Naive B cell (primary cell): Measurements from ENCODE around the gene CNPY1. TPM values are rescaled to one million over a fixed set of nuclear protein-coding genes. Genes with fewer than 3 reads are reported as not detected.

Experiments used
- ATAC-seq, 2 donors: fragments of 150-1000 bp; cut with Tn5 transposase; 2 replicates each; pipeline ENCODE4 v1.10.0; 2021; ENCODE audit warnings: low read depth in 2 of 2, mild to moderate bottlenecking in 2 of 2, moderate library complexity in 2 of 2
- DNase-seq: peaks from one replicate; pipeline ENCODE4 v3.0.0; 2022
- H3K27ac Mint-ChIP-seq, 6 donors: one replicate each; pipeline ENCODE4 v1.8.0; 2020 to 2022; ENCODE audit warnings: mild to moderate bottlenecking in 6 of 6, mixed read lengths in 6 of 6, moderate library complexity in 5 of 6, inconsistent platforms in 2 of 6
- H3K27me3 Mint-ChIP-seq, 3 donors: one replicate each; pipeline ENCODE4 v1.8.0; 2021 to 2022; ENCODE audit warnings: mixed read lengths in 3 of 3, mild to moderate bottlenecking in 1 of 3
- H3K36me3 Mint-ChIP-seq, 2 donors: one replicate each; pipeline ENCODE4 v1.8.0; 2020 to 2022; ENCODE audit warnings: mixed read lengths in 2 of 2, inconsistent platforms in 1 of 2, mild to moderate bottlenecking in 1 of 2
- H3K4me1 Mint-ChIP-seq, 3 donors: one replicate each; pipeline ENCODE4 v1.8.0; 2020 to 2022; ENCODE audit warnings: mixed read lengths in 3 of 3, inconsistent platforms in 1 of 3, mild to moderate bottlenecking in 1 of 3, moderate library complexity in 1 of 3
- H3K4me3 Mint-ChIP-seq, 8 donors: one replicate each; pipeline ENCODE4 v1.8.0; 2020 to 2022; ENCODE audit warnings: mild to moderate bottlenecking in 8 of 8, mixed read lengths in 8 of 8, moderate library complexity in 8 of 8, inconsistent platforms in 2 of 8
- H3K9me3 Mint-ChIP-seq, 7 donors: one replicate each; pipeline ENCODE4 v1.8.0; 2020 to 2022; ENCODE audit warnings: mixed read lengths in 7 of 7, mild to moderate bottlenecking in 5 of 7, inconsistent platforms in 2 of 7, moderate library complexity in 1 of 7
- polyA plus RNA-seq, 6 donors: library from polyadenylated mRNA; unstranded; fragments of 300-500 nt; fragmentation: Illumina TruSeq; gene quantifications; one replicate each; pipeline ENCODE4 v1.2.3, GENCODE V29; 2021; ENCODE audit warnings: low read depth in 6 of 6

Gene CNPY1
- polyA plus RNA-seq, 6 donors from 2014 or later: not detected

- DNase-seq (no peak), ATAC-seq (no peak)
- H3K27ac Mint-ChIP-seq: peak overlapping the region in 1 of 6 donors; percentile 50
- H3K27me3 Mint-ChIP-seq: peaks cover 49 to 86% (median 64%) of the 10 kb centered on the region in 3 donors
- peaks cover 0 to 8% of the 10 kb centered on the region in 2 donors for H3K36me3 Mint-ChIP-seq
- H3K4me3 Mint-ChIP-seq: no peak overlapping the region
- peaks cover 11 to 38% (median 28%) of the 10 kb centered on the region in 3 donors for H3K4me1 Mint-ChIP-seq
- peaks cover 0 to 6% (median 3%) of the 10 kb centered on the region in 7 donors for H3K9me3 Mint-ChIP-seq
These were observed 83.1 kb downstream of the CNPY1 start for GRCh38 chr7:155463114-155463811.

GRCh38 chr7:155462163-155462735, 84.1 kb downstream of the CNPY1 start:
- peaks cover 45 to 83% (median 70%) of the 10 kb centered on the region in 3 donors for H3K27me3 Mint-ChIP-seq
- DNase-seq (no peak), ATAC-seq (no peak)
- peaks cover 14 to 33% (median 32%) of the 10 kb centered on the region in 3 donors for H3K4me1 Mint-ChIP-seq
- H3K36me3 Mint-ChIP-seq: peaks cover 0 to 8% of the 10 kb centered on the region in 2 donors
- peaks cover 0 to 6% (median 3%) of the 10 kb centered on the region in 7 donors for H3K9me3 Mint-ChIP-seq
- H3K4me3 Mint-ChIP-seq: peak overlapping the region in 1 of 8 donors; percentile 33
- H3K27ac Mint-ChIP-seq: peak overlapping the region in 1 of 6 donors; percentile 76

DNA sequence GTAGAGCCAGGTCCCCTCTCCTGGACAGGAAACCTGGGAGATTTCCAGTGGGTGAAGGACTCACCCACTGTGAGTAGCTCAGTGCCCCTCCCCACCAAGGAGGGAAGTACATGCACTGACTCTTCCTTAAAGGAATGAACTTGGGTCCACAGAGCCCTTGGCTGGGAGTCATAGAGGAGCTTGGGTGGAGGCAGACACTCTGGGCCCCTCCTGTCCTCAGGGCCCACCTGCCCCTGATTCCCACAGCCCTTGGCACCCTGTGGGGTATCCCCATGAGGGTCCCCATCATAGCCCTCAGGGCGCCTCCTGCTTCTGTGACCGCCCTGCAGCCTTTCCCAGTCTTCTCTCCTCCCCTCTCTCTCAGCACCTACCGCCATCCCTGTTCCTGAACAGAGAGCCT, 84.7 kb downstream of the CNPY1 start:
- ATAC-seq (no peak), DNase-seq (no peak)
- Mint-ChIP-seq H3K4me3 (peak overlapping the region in 2 of 8 donors; percentile 45 to 59), H3K27ac (no peak overlapping the region), H3K27me3 (peaks cover 49 to 83% (median 76%) of the 10 kb centered on the region in 3 donors), H3K4me1 (peaks cover 19 to 35% (median 35%) of the 10 kb centered on the region in 3 donors), H3K36me3 (peaks cover 0 to 8% of the 10 kb centered on the region in 2 donors), H3K9me3 (peaks cover 0 to 6% (median 3%) of the 10 kb centered on the region in 7 donors)

GRCh38 chr7:155460926-155461613, 85.3 kb downstream of the CNPY1 start:
- Mint-ChIP-seq H3K27me3 (peaks cover 55 to 83% (median 82%) of the 10 kb centered on the region in 3 donors), H3K4me1 (peaks cover 23 to 37% (median 35%) of the 10 kb centered on the region in 3 donors), H3K27ac (no peak overlapping the region), H3K9me3 (peaks cover 0 to 6% (median 3%) of the 10 kb centered on the region in 7 donors), H3K36me3 (peaks cover 0 to 8% of the 10 kb centered on the region in 2 donors), H3K4me3 (peak overlapping the region in 2 of 8 donors; percentile 53 to 73)
- no peak for ATAC-seq
- no peak for DNase-seq

DNA sequence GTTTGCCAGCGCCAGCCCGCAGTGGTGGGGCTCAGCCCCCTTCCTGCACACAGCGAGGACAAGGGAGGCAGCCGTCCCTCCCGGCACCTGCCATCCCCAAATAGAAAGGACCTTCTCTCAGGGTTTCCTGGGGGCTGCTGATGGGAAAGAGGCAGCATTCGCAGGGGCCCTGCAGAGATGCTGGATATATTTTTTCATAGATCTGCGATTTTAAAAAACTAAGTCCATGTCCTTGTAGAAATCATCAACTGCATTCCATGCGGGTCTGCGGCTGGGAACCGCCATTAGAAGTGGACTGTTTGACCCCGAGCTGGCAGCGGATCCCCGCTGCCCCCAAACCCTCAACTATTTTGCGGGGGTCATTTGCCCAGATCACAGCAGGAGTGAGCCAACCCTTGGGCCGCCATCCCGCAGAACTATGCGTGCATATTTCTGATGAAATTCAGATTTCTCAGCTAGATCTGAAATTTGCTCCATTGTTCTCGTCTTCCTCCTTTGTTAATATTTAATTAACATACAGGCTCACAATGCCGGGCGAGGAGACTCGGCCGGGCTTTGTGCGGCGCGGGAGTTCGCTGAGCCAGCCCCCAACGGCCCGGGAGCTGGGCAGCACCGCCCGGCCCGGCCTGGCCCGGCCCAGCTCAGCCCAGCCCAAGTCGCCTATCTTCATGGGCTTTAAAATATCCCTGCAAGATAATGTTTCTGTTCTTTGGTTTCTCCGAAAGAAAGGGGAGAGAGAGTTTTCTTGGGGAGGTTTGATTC, 86.5 kb downstream of the CNPY1 start:
- Mint-ChIP-seq H3K36me3 (peaks cover 0 to 8% of the 10 kb centered on the region in 2 donors), H3K9me3 (peaks cover 0 to 10% (median 0%) of the 10 kb centered on the region in 7 donors)
- no peak for DNase-seq

DNA sequence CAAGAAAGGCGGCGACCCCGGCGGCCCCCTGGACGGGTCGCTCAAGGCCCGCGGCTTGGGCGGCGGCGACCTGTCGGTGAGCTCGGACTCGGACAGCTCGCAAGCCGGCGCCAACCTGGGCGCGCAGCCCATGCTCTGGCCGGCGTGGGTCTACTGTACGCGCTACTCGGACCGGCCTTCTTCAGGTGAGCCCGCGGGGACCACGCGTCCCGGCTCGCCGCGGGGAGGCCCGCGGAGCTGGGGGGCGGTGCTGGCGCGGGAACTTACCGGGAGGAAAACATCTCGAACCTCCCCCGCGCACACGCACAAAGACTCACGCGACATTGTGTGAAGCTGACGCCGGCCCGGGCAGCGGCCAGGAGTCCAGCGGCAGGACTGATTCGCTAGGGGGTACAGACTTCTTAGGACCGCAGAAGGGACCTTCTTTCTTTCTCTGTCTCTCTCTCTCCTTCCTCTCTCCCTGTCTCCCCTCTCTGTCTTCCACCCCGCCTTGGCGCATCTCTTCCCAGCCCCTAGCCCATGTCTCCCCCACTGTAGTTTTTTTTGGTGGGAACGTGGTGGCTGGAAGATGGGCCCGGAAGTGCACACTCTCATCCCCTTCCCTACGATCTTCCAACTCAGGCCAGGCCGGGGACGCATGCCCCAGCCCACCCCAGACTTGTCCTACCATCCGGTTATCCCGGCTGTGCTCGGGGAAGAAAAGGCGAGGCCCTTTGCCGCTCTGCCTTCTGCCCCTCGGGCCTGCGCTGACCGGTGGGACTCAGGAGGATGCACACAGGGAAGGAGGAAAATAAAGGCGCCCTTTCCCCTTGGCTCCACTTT, 87.3 kb downstream of the CNPY1 start:
- H3K4me1 Mint-ChIP-seq: peaks cover 31 to 43% (median 32%) of the 10 kb centered on the region in 3 donors
- peak overlapping the region; percentile 72 to 89 (median 76) for H3K4me3 Mint-ChIP-seq
- peaks cover 0 to 11% (median 0%) of the 10 kb centered on the region in 7 donors for H3K9me3 Mint-ChIP-seq
- peak overlapping the region in 3 of 6 donors; percentile 31 to 94 (median 51) for H3K27ac Mint-ChIP-seq
- peaks cover 58 to 90% (median 87%) of the 10 kb centered on the region in 3 donors for H3K27me3 Mint-ChIP-seq
- DNase-seq (no peak), ATAC-seq (no peak)
- H3K36me3 Mint-ChIP-seq: peaks cover 0 to 8% of the 10 kb centered on the region in 2 donors

More for the DNA sequence above, 86.5 kb downstream of the CNPY1 start:
- Mint-ChIP-seq H3K4me1 (peaks cover 31 to 37% (median 35%) of the 10 kb centered on the region in 3 donors), H3K27me3 (peaks cover 57 to 88% (median 83%) of the 10 kb centered on the region in 3 donors), H3K27ac (peak overlapping the region in 3 of 6 donors; percentile 31 to 94 (median 51)), H3K4me3 (peak overlapping the region; percentile 72 to 89 (median 76))
- ATAC-seq: no peak

GRCh38 chr7:155458111-155458877, 88.1 kb downstream of the CNPY1 start, which contains the start of gene EN2:
EN2 (plus strand) TSS chr7:155458129; CDS start chr7:155458378, 249 bp downstream.
- H3K9me3 Mint-ChIP-seq: peaks cover 0 to 9% (median 0%) of the 10 kb centered on the region in 7 donors
- peaks cover 29 to 43% (median 31%) of the 10 kb centered on the region in 3 donors for H3K4me1 Mint-ChIP-seq
- ATAC-seq (peak; percentile 20), DNase-seq (no peak)
- H3K27me3 Mint-ChIP-seq: peaks cover 51 to 84% (median 81%) of the 10 kb centered on the region in 3 donors
- H3K36me3 Mint-ChIP-seq: peaks cover 0 to 8% of the 10 kb centered on the region in 2 donors
- H3K4me3 Mint-ChIP-seq: peak within 1 kb of the TSS; percentile 73 to 90 (median 81)
- peak within 1 kb of the TSS in 3 of 6 donors; percentile 68 to 80 (median 69) for H3K27ac Mint-ChIP-seq

DNA sequence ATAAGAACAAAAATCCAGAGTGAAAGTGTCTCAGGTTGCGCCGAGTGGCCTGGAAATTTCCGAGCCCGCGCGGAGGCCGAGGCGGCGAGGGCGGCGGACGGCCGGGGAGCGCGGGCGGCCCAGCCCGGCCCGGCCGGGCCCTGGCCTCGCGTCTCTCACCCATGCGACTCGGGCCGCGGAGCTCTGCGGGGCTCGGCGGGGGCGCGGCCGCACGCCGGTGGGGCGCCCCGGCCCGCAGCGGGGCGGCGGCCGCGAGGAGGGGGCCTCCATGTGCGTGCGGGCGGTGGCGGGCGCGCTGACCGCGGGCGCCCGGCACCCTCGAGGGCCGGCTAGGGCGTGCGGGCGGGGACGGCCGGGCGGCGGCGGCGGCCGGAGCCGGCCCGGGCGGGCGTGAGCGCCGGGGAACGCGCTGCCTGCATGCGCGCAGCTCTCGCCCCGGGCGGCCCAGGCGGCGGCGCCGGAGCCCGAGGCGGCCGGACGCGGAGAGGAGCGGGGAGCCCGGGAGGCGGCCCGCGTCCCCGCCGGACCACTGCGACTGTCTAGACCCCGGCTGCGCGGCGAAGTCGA, 88.7 kb downstream of the CNPY1 start:
- peaks cover 29 to 48% (median 31%) of the 10 kb centered on the region in 3 donors for H3K4me1 Mint-ChIP-seq
- peak overlapping the region in 6 of 8 donors; percentile 70 to 87 (median 81) for H3K4me3 Mint-ChIP-seq
- H3K27ac Mint-ChIP-seq: no peak overlapping the region
- peak; percentile 9 to 25 for ATAC-seq
- peaks cover 0 to 8% of the 10 kb centered on the region in 2 donors for H3K36me3 Mint-ChIP-seq
- peaks cover 0 to 9% (median 0%) of the 10 kb centered on the region in 7 donors for H3K9me3 Mint-ChIP-seq
- peaks cover 57 to 86% (median 84%) of the 10 kb centered on the region in 3 donors for H3K27me3 Mint-ChIP-seq
- no peak for DNase-seq

DNA sequence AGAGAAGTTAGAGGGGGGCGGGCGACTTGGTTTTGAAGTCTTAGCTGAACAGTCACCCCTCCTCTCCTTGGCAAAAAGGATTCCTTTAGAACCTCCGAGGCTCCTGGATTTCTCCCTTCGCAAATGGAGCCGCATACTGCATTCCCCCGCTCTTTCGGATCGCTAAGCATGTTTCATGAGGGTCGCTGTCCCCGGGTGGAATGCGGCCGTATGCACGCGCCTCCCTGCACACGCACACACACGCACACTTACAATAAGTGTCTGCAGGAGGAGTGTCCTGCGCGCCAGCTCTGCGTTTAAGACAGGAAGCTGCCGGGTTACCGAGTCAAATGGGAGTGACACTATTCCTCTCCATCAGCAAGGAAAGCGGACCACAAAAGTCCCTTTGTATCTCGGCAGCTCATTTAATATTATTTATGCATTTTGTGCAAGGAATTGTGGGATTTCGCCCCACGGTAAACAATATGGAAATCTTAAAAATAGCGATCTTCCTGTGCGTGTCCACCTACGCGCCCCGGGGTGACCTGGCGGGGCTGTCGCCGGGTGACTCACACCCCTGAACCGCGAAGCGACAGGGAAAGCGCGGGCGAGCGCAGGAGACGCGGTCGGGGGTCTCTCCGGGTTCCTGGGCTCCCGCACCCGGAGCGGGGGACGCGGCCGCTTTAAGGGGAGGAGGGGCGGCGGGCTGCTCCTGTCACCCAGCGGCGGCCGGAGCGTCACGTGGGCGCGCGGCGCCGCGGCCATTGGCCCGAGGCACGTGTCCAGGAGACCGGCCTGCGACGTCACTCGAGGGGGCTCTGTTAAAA, 89.4 kb downstream of the CNPY1 start:
- no peak for DNase-seq
- H3K36me3 Mint-ChIP-seq: peaks cover 0 to 5% of the 10 kb centered on the region in 2 donors
- H3K4me1 Mint-ChIP-seq: peaks cover 26 to 48% (median 31%) of the 10 kb centered on the region in 3 donors
- H3K27ac Mint-ChIP-seq: peak overlapping the region in 4 of 6 donors; percentile 60 to 80 (median 68)
- H3K9me3 Mint-ChIP-seq: peaks cover 0 to 9% (median 0%) of the 10 kb centered on the region in 7 donors
- H3K27me3 Mint-ChIP-seq: peaks cover 57 to 86% (median 84%) of the 10 kb centered on the region in 3 donors
- peak in 1 of 2 donors; percentile 23 for ATAC-seq
- peak overlapping the region; percentile 68 to 90 (median 81) for H3K4me3 Mint-ChIP-seq
